ENCODE results near the gene PARD3B.

DNA sequence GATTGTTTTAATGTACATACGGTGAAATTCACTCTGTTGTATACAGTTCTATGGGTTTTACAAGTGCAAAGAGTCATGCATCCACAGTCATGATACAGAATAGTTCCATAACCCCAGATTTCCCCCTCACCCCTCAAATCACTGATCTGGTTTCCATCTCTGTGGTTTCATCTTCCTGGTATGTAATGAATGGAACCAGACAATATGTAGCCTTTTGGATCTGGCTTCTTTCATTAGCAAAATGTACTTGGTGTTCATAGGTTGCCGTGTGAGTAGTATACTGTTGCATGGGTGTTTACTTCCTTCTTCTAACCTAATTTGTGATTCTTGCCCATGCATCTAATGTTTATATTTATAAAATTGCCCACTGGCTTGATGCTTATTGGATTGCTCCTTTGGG lies 838.3 kb downstream of the PARD3B start:
- TF ChIP-seq, protein P1, sequence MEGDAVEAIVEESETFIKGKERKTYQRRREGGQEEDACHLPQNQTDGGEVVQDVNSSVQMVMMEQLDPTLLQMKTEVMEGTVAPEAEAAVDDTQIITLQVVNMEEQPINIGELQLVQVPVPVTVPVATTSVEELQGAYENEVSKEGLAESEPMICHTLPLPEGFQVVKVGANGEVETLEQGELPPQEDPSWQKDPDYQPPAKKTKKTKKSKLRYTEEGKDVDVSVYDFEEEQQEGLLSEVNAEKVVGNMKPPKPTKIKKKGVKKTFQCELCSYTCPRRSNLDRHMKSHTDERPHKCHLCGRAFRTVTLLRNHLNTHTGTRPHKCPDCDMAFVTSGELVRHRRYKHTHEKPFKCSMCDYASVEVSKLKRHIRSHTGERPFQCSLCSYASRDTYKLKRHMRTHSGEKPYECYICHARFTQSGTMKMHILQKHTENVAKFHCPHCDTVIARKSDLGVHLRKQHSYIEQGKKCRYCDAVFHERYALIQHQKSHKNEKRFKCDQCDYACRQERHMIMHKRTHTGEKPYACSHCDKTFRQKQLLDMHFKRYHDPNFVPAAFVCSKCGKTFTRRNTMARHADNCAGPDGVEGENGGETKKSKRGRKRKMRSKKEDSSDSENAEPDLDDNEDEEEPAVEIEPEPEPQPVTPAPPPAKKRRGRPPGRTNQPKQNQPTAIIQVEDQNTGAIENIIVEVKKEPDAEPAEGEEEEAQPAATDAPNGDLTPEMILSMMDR (conservative IDR thresholded peaks at IDR 0.05; ENCODE audit: low read depth in 2 of 2) = no peak
- no peak for TF ChIP-seq REST (IDR thresholded peaks at IDR 0.05; ENCODE audit: unreplicated experiment)
- TF ChIP-seq EZH2 (IDR thresholded peaks at IDR 0.05; ENCODE audit: low read depth, unreplicated experiment) = no peak
- no peak for TF ChIP-seq EZH2phosphoT487 (IDR thresholded peaks at IDR 0.05; ENCODE audit: unreplicated experiment)
- no peak for TF ChIP-seq STAT1 (IDR thresholded peaks at IDR 0.05; ENCODE audit: unreplicated experiment)
- no peak for TF ChIP-seq POLR2AphosphoS5 (IDR thresholded peaks at IDR 0.05; ENCODE audit: low read depth)
- no peak for TF ChIP-seq JUNB (IDR thresholded peaks at IDR 0.05; ENCODE audit: unreplicated experiment)
- TF ChIP-seq CREB1 (CRISPR knock-in tag; IDR thresholded peaks at IDR 0.05; ENCODE audit: low read depth) = no peak
- no peak for TF ChIP-seq ETS1 (IDR thresholded peaks at IDR 0.05)
- no peak for TF ChIP-seq ZNF114 (CRISPR knock-in tag; IDR thresholded peaks at IDR 0.05)
